ENCODE results near the gene GALNT18.

DNA sequence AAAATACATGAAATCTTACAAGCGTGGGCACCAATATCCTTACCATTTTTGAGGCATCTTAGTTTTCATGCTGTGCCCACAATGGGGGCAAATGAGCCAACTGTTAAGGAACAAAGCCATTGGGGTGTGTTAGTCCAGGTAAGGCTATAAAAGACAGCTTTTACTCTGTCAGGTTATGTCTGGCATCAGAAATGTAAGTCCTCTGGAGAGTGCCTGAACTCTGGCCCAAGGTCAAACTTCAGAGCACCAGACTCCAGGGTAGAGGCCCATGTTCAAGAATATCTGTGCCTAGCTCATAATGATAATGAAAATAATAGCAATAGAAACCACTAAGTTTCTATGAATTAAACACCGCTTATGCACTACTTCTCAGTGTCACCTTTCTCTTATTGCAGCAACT, 374.2 kb downstream of the GALNT18 start:
- TF ChIP-seq, protein P1, sequence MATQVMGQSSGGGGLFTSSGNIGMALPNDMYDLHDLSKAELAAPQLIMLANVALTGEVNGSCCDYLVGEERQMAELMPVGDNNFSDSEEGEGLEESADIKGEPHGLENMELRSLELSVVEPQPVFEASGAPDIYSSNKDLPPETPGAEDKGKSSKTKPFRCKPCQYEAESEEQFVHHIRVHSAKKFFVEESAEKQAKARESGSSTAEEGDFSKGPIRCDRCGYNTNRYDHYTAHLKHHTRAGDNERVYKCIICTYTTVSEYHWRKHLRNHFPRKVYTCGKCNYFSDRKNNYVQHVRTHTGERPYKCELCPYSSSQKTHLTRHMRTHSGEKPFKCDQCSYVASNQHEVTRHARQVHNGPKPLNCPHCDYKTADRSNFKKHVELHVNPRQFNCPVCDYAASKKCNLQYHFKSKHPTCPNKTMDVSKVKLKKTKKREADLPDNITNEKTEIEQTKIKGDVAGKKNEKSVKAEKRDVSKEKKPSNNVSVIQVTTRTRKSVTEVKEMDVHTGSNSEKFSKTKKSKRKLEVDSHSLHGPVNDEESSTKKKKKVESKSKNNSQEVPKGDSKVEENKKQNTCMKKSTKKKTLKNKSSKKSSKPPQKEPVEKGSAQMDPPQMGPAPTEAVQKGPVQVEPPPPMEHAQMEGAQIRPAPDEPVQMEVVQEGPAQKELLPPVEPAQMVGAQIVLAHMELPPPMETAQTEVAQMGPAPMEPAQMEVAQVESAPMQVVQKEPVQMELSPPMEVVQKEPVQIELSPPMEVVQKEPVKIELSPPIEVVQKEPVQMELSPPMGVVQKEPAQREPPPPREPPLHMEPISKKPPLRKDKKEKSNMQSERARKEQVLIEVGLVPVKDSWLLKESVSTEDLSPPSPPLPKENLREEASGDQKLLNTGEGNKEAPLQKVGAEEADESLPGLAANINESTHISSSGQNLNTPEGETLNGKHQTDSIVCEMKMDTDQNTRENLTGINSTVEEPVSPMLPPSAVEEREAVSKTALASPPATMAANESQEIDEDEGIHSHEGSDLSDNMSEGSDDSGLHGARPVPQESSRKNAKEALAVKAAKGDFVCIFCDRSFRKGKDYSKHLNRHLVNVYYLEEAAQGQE (tag by site-specific recombination; IDR thresholded peaks at IDR 0.05): no peak
- TF ChIP-seq IKZF3 (tag by site-specific recombination; IDR thresholded peaks at IDR 0.05): no peak
